HG02852 (cell line): ENCODE measurements around the gene HES2.
"Not testable (repeated sequence)": the region's sequence is repeated elsewhere in the genome, so short reads cannot be mapped to it uniquely, and the experiment has no call there.

Experiments
- ATAC-seq: cut with Tn5 transposase; IDR thresholded peaks from one replicate; pipeline ENCODE4 v1.9.1; 2021; ENCODE audit warnings: mild to moderate bottlenecking, moderate library complexity; ENCODE audit not compliant: unreplicated experiment

HES2 gene

GRCh38 chr1:6454856-6455751 lies 35.4 kb upstream of the HES2 start:
- no peak for ATAC-seq

GRCh38 chr1:6453895-6454855 lies 34.5 kb upstream of the HES2 start:
- not testable (repeated sequence) for ATAC-seq

GRCh38 chr1:6450943-6451373 lies 31.2 kb upstream of the HES2 start:
- no peak for ATAC-seq

- ATAC-seq = not testable (repeated sequence)
Measured at GRCh38 chr1:6450486-6450885, 30.8 kb upstream of the HES2 start.

GRCh38 chr1:6450005-6450450 lies 30.3 kb upstream of the HES2 start:
- no peak for ATAC-seq

- ATAC-seq = no peak
Measured at GRCh38 chr1:6448749-6449631, 29.3 kb upstream of the HES2 start.

GRCh38 chr1:6447818-6448748 lies 28.4 kb upstream of the HES2 start:
- ATAC-seq = no peak

GRCh38 chr1:6447016-6447817 lies 27.5 kb upstream of the HES2 start:
- no peak for ATAC-seq

GRCh38 chr1:6446665-6447015 lies 26.9 kb upstream of the HES2 start:
- ATAC-seq = no peak

- not testable (repeated sequence) for ATAC-seq
Measured at GRCh38 chr1:6445929-6446328, 26.2 kb upstream of the HES2 start.

- no peak for ATAC-seq
Measured at GRCh38 chr1:6445062-6445763, 25.5 kb upstream of the HES2 start.

- no peak for ATAC-seq
Measured at GRCh38 chr1:6444377-6444776, 24.7 kb upstream of the HES2 start.

GRCh38 chr1:6443339-6444115 lies 23.8 kb upstream of the HES2 start:
- ATAC-seq = no peak

GRCh38 chr1:6441586-6441985 lies 21.9 kb upstream of the HES2 start:
- ATAC-seq = no peak

GRCh38 chr1:6440198-6441126 lies 20.7 kb upstream of the HES2 start:
- ATAC-seq = no peak

GRCh38 chr1:6438047-6438525 lies 18.4 kb upstream of the HES2 start:
- no peak for ATAC-seq
